Erythroblast (primary cell): ENCODE measurements around the gene PALLD.

ENCODE experiments used
- GATA1 ChIP-seq: IDR thresholded peaks from 2 replicates; pipeline ENCODE4 v1.6.1; 2011; ENCODE audit warnings: low read depth, mild to moderate bottlenecking, control low read depth, low read length, moderate library complexity
- POLR2A ChIP-seq: IDR thresholded peaks from 2 replicates; pipeline ENCODE4 v1.6.1; 2011; ENCODE audit warnings: mild to moderate bottlenecking, low read length

DNA sequence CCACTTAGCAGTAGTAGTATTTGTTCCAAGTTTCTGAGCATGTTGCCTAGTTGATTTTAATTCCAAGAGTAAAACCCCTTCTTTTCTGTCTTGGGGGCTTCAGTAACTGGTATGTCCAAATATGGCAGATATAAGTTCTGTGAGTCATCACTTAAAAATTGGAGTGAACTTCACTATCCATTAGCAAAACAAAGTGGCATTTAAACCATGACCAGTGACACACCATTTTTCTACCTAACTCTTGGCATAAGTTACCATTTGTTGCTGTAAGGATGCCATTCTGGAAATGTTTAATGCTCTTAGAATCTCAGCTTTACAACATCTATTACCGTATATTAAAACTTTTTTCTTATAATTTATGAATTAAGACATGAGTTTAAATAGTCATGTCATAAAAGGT lies 411.2 kb downstream of the PALLD start:
- TF ChIP-seq POLR2A (no peak), GATA1 (no peak)
